ENCODE measurements around the gene FGD5. TPM values are rescaled to one million over a fixed set of nuclear protein-coding genes. Genes with fewer than 3 reads are reported as not detected.

Gene FGD5
- total RNA-seq, 1 donor from 2014 or later: 294 TPM

- no peak for TF ChIP-seq CTCF (IDR thresholded peaks at IDR 0.05; ENCODE audit: unreplicated experiment)
- peaks cover 13% of the 10 kb centered on the region for H3K27me3 Mint-ChIP-seq (ENCODE audit: unreplicated experiment)
- peak; percentile 30 for DNase-seq (ENCODE audit: low spot score)
- peak overlapping the region; percentile 94 for H3K27ac Mint-ChIP-seq (ENCODE audit: unreplicated experiment)
- peak overlapping the region; percentile 52 for H3K4me3 Mint-ChIP-seq (ENCODE audit: unreplicated experiment)
- H3K9me3 Mint-ChIP-seq (ENCODE audit: unreplicated experiment): no peaks in the 10 kb centered on the region
- peaks cover 36% of the 10 kb centered on the region for H3K36me3 Mint-ChIP-seq (ENCODE audit: low read depth, unreplicated experiment)
- peaks cover 49% of the 10 kb centered on the region for H3K4me1 Mint-ChIP-seq (ENCODE audit: unreplicated experiment)
These were observed 42.3 kb downstream of the FGD5 start for GRCh38 chr3:14861031-14861430.

- Mint-ChIP-seq H3K4me3 (ENCODE audit: unreplicated experiment) (peak overlapping the region; percentile 52), H3K27me3 (ENCODE audit: unreplicated experiment) (peaks cover 14% of the 10 kb centered on the region), H3K9me3 (ENCODE audit: unreplicated experiment) (no peaks in the 10 kb centered on the region), H3K27ac (ENCODE audit: unreplicated experiment) (peak overlapping the region; percentile 94), H3K4me1 (ENCODE audit: unreplicated experiment) (peaks cover 49% of the 10 kb centered on the region), H3K36me3 (ENCODE audit: low read depth, unreplicated experiment) (peaks cover 41% of the 10 kb centered on the region)
- no peak for TF ChIP-seq CTCF (IDR thresholded peaks at IDR 0.05; ENCODE audit: unreplicated experiment)
- DNase-seq (ENCODE audit: low spot score): no peak
These were observed 42.9 kb downstream of the FGD5 start for GRCh38 chr3:14861446-14862302.

- peaks cover 46% of the 10 kb centered on the region for H3K36me3 Mint-ChIP-seq (ENCODE audit: low read depth, unreplicated experiment)
- H3K27me3 Mint-ChIP-seq (ENCODE audit: unreplicated experiment): peaks cover 14% of the 10 kb centered on the region
- peak overlapping the region; percentile 32 for H3K4me3 Mint-ChIP-seq (ENCODE audit: unreplicated experiment)
- H3K27ac Mint-ChIP-seq (ENCODE audit: unreplicated experiment): peak overlapping the region; percentile 43
- no peak for DNase-seq (ENCODE audit: low spot score)
- H3K9me3 Mint-ChIP-seq (ENCODE audit: unreplicated experiment): no peaks in the 10 kb centered on the region
- TF ChIP-seq CTCF (IDR thresholded peaks at IDR 0.05; ENCODE audit: unreplicated experiment): no peak
- H3K4me1 Mint-ChIP-seq (ENCODE audit: unreplicated experiment): peaks cover 54% of the 10 kb centered on the region
These were observed 43.5 kb downstream of the FGD5 start for GRCh38 chr3:14862303-14862660.

- no peak for TF ChIP-seq CTCF (IDR thresholded peaks at IDR 0.05; ENCODE audit: unreplicated experiment)
- H3K9me3 Mint-ChIP-seq (ENCODE audit: unreplicated experiment): no peaks in the 10 kb centered on the region
- peak overlapping the region; percentile 90 for H3K27ac Mint-ChIP-seq (ENCODE audit: unreplicated experiment)
- no peak for DNase-seq (ENCODE audit: low spot score)
- H3K4me3 Mint-ChIP-seq (ENCODE audit: unreplicated experiment): no peak overlapping the region
- peaks cover 55% of the 10 kb centered on the region for H3K4me1 Mint-ChIP-seq (ENCODE audit: unreplicated experiment)
- peaks cover 46% of the 10 kb centered on the region for H3K36me3 Mint-ChIP-seq (ENCODE audit: low read depth, unreplicated experiment)
- peaks cover 14% of the 10 kb centered on the region for H3K27me3 Mint-ChIP-seq (ENCODE audit: unreplicated experiment)
These were observed 44.0 kb downstream of the FGD5 start for GRCh38 chr3:14862661-14863230.

Data from endothelial cell (in vitro differentiated cells).